Smooth muscle cell of the brain vasculature (primary cell): Measurements from ENCODE around the gene PLCB1.

Source experiments
- DNase-seq: peaks from one replicate; pipeline ENCODE4 v3.0.0-alpha.2; 2012; ENCODE audit warnings: low read depth, low spot score

PLCB1 gene

DNA sequence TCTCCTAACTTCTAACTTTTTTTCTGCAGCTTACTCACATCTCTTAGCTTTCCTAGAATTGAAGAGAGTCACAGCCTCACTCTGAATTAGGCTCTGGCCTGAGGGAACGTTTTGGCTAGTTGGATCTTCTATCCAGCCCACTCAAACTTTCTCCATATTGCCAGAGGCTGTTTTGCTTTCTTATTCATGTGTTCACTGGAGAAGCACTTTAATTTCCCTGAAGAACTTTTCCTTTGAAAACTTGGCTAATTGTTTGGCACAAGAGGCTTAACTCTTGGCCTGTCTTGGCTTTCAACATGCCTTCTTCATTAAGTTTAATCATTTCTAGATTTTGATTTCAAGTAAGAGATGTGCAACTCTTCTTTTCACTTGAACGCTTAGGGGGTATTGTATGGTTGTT lies 798.7 kb downstream of the PLCB1 start:
- no peak for DNase-seq

DNA sequence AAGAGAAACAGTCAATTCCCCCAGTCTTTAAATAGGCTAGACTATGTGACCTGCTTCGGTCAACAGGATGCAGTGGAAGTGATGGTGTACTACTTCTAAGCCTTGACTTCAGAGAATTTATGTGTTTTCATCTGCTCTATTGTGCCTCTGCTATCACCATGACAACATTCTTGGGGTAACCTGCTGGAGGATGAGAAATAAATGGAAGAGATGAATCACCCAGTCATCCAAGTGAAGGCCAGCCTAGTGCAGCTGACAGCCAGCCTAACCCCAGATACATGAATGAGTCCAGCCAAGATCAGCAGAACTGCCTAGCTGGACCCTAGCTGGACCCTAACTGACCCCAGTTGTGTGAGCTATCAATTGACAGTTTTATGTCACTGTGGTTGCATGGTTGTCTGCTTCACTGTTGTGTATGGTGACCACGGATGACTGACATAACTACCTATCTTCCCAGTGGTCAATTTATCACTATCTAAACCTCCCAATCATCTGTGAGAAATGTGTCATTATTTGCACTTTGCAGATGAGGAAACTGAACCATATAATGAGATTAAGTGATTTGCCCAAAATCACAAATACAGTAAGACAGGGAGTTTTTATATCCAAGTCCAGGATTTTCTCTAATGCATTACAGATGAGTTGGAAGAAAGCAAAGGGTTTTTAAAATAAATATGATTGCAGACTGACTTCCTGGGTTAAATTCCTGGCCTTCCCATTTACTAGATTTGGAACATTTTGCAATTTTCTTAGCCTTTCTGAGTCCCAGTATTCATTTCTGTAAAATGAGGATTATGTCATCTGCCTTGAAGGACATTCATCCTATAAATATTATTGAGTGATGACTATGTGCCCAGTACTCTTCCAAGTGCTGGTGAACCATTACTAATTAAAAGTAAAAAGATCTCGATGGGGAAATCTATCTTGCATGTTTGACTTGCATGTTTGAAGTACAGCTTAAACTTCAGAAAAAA lies 800.4 kb downstream of the PLCB1 start:
- DNase-seq: no peak

DNA sequence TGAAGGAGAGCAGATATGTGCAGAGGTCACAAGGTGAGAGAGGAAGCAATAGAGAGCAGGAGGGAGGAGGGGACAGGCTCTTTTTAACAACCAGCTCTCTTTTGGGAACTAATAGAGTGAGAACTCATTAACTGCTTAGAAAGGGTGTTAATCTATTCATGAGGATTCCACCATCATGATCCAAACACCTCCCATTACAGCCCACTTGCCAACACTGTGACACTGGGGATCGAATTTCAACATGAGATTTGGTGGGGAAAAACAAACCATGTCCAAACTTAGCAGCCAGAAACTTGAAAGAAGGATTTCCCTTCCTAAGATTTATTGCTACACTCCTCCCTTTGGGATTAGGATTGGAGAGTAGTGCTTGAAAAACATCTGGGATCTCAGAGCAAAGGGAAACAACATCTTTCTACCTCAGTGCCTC lies 801.3 kb downstream of the PLCB1 start:
- DNase-seq: no peak

DNA sequence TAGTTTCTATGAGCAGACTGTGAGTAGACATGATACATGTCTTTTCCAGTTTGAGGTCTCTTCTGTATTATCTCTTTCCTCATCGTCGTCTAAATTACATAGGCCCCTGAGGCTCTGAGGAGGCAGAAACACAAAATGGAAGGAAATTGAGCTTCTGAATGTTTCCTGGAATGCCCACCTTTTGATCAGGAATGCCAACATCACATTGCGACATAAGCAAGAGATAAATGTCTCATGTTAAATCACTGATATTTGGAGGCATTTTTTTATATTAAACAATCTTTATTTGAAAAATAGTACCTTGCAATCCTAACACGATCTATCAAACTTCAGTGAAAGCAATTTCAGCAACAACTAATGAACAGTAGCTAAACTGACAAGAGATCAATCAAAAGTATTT lies 802.3 kb downstream of the PLCB1 start:
- DNase-seq: no peak
